ENCODE measurements around the gene MEA1. TPM values are rescaled to one million over a fixed set of nuclear protein-coding genes. Genes with fewer than 3 reads are reported as not detected.
"Not testable (repeated sequence)": the region's sequence is repeated elsewhere in the genome, so short reads cannot be mapped to it uniquely, and the experiment has no call there.

Gene MEA1
- total RNA-seq, 2 donors from 2014 or later = 35.8 to 43.6 TPM

- no peak for DNase-seq
- ATAC-seq = no peak
- intact Hi-C loops (cut with DNase I, micrococcal nuclease) = loop anchor here in 1 of 2 donors (10.0 kb wide), 1 partner anchor 141 kb away; no protein-coding TSS in a partner anchor
These were observed 31.7 kb upstream of the MEA1 start for GRCh38 chr6:43045371-43045930.

GRCh38 chr6:43043310-43043709, 29.6 kb upstream of the MEA1 start:
- DNase-seq (no peak), ATAC-seq (no peak)
- intact Hi-C loops (cut with DNase I, micrococcal nuclease) = loop anchor here in 1 of 2 donors (10.0 kb wide), 1 partner anchor 139 kb away; no protein-coding TSS in a partner anchor

GRCh38 chr6:43041475-43041874, 27.7 kb upstream of the MEA1 start:
- intact Hi-C loops (cut with DNase I, micrococcal nuclease) = loop anchor here in 1 of 2 donors (10.0 kb wide), 1 partner anchor 137 kb away; no protein-coding TSS in a partner anchor
- DNase-seq, ATAC-seq: not testable (repeated sequence)

- DNase-seq (no peak), ATAC-seq (no peak)
- intact Hi-C loops (cut with DNase I, micrococcal nuclease) = loop anchor here in 1 of 2 donors (10.0 kb wide), 1 partner anchor 136 kb away; no protein-coding TSS in a partner anchor
These were observed 27.0 kb upstream of the MEA1 start for GRCh38 chr6:43040542-43041257.

GRCh38 chr6:43038727-43039126, 25.0 kb upstream of the MEA1 start:
- ATAC-seq = no peak
- no peak for DNase-seq
- intact Hi-C loops (cut with DNase I, micrococcal nuclease) = no loop called here

GRCh38 chr6:43037706-43038105, 24.0 kb upstream of the MEA1 start:
- intact Hi-C loops (cut with DNase I, micrococcal nuclease) = no loop called here
- DNase-seq = no peak
- no peak for ATAC-seq

GRCh38 chr6:43037197-43037596, 23.5 kb upstream of the MEA1 start:
- intact Hi-C loops (cut with DNase I, micrococcal nuclease) = no loop called here
- DNase-seq = no peak
- ATAC-seq = no peak

- ATAC-seq (no peak), DNase-seq (no peak)
- intact Hi-C loops (cut with DNase I, micrococcal nuclease) = no loop called here
These were observed 23.0 kb upstream of the MEA1 start for GRCh38 chr6:43036712-43037111.

- ATAC-seq = no peak
- no peak for DNase-seq
- intact Hi-C loops (cut with DNase I, micrococcal nuclease) = no loop called here
These were observed 21.9 kb upstream of the MEA1 start for GRCh38 chr6:43035495-43036194.

GRCh38 chr6:43034190-43034525, 20.4 kb upstream of the MEA1 start:
- no peak for ATAC-seq
- intact Hi-C loops (cut with DNase I, micrococcal nuclease) = no loop called here
- DNase-seq = no peak

GRCh38 chr6:43033496-43034189, 19.9 kb upstream of the MEA1 start:
- intact Hi-C loops (cut with DNase I, micrococcal nuclease) = no loop called here
- ATAC-seq (no peak), DNase-seq (no peak)

GRCh38 chr6:43032326-43032725, 18.6 kb upstream of the MEA1 start:
- DNase-seq = no peak
- intact Hi-C loops (cut with DNase I, micrococcal nuclease) = no loop called here
- no peak for ATAC-seq

- DNase-seq (no peak), ATAC-seq (no peak)
- intact Hi-C loops (cut with DNase I, micrococcal nuclease) = no loop called here
These were observed 15.4 kb upstream of the MEA1 start for GRCh38 chr6:43029120-43029519.

- intact Hi-C loops (cut with DNase I, micrococcal nuclease) = no loop called here
- no peak for ATAC-seq
- DNase-seq = no peak
These were observed 12.6 kb upstream of the MEA1 start for GRCh38 chr6:43026365-43026764.

- no peak for ATAC-seq
- intact Hi-C loops (cut with DNase I, micrococcal nuclease) = no loop called here
These were observed 10.7 kb upstream of the MEA1 start for GRCh38 chr6:43024436-43024835.

GRCh38 chr6:43021270-43022047, 7.7 kb upstream of the MEA1 start, which contains the start of gene RRP36:
Gene RRP36, plus strand, starts transcription at chr6:43021623. Its CDS starts 32 bp downstream, at chr6:43021655.
- peak; percentile 73 to 85 for DNase-seq
- peak; percentile 95 for ATAC-seq
- intact Hi-C loops (cut with DNase I, micrococcal nuclease) = no loop called here

More at GRCh38 chr6:43024436-43024835, 10.7 kb upstream of the MEA1 start:
- DNase-seq = no peak

GRCh38 chr6:43020847-43021246, 7.1 kb upstream of the MEA1 start:
- intact Hi-C loops (cut with DNase I, micrococcal nuclease) = no loop called here
- no peak for ATAC-seq

GRCh38 chr6:43020052-43020705, 6.4 kb upstream of the MEA1 start:
- DNase-seq (no peak), ATAC-seq (no peak)
- intact Hi-C loops (cut with DNase I, micrococcal nuclease) = no loop called here

More at GRCh38 chr6:43020847-43021246, 7.1 kb upstream of the MEA1 start:
- no peak for DNase-seq
